GM20000 (cell line): ENCODE results near the gene CDK15.

Experiments used
- DNase-seq: peaks from one replicate; pipeline ENCODE4 v3.0.0; 2012; ENCODE audit warnings: low spot score
- TF ChIP-seq, protein P1 (sequence below): IDR thresholded peaks from 2 replicates; pipeline ENCODE4 v1.5.1; 2012; ENCODE audit warnings: mild to moderate bottlenecking, control low read depth; ENCODE audit errors: extremely low read depth, missing control alignments

Gene CDK15

DNA sequence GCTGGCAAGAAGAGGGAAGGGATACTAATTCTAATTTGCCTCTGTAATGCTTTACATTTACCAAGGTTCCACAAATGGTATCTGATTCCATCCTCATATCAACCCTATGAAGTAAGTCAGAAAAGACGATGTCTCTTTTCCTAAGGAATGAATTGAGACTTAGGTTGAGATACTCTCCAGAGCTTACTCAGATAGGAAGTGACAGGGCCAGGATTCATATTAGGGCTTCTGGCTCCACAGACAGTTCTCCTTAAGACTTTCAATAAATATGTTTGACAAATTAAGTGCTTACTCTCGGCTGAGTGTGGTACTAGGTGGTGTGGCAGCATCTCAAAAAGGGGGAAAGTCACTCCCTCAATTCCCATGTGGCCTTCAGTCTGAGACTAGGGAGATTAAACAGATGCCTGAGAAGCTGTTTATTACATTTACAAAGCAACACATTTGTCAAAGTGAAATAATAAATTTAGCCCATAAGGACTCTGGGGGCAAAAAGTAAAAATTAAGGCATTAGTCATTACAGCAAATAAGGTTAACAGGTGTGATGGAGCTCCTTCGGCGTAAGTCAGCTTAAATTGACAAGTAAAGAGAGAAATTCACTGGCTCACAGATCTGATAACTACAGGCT lies 14.2 kb downstream of the CDK15 start:
- DNase-seq: no peak
- TF ChIP-seq, protein P1, sequence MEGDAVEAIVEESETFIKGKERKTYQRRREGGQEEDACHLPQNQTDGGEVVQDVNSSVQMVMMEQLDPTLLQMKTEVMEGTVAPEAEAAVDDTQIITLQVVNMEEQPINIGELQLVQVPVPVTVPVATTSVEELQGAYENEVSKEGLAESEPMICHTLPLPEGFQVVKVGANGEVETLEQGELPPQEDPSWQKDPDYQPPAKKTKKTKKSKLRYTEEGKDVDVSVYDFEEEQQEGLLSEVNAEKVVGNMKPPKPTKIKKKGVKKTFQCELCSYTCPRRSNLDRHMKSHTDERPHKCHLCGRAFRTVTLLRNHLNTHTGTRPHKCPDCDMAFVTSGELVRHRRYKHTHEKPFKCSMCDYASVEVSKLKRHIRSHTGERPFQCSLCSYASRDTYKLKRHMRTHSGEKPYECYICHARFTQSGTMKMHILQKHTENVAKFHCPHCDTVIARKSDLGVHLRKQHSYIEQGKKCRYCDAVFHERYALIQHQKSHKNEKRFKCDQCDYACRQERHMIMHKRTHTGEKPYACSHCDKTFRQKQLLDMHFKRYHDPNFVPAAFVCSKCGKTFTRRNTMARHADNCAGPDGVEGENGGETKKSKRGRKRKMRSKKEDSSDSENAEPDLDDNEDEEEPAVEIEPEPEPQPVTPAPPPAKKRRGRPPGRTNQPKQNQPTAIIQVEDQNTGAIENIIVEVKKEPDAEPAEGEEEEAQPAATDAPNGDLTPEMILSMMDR: no peak

DNA sequence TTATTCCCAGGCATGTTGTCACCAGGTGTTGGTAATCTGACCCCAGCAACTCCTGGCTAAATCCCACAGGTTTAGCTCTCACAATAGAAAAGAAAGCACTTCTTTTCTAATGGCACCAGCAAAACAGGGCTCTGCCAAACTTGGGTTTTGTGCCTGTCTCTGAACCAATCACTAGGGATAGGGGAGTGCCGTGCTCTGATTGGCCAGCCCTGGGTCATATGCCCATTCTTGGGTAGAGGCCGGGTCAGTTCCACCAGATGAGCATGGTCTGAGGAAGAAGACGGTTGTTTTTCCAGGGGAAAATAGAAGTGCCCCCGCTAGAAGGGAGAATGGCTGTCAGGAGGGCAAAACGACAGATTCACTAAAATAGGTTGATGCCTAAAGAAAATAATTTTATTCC lies 14.7 kb downstream of the CDK15 start:
- DNase-seq: no peak
- TF ChIP-seq, protein P1: no peak

DNA sequence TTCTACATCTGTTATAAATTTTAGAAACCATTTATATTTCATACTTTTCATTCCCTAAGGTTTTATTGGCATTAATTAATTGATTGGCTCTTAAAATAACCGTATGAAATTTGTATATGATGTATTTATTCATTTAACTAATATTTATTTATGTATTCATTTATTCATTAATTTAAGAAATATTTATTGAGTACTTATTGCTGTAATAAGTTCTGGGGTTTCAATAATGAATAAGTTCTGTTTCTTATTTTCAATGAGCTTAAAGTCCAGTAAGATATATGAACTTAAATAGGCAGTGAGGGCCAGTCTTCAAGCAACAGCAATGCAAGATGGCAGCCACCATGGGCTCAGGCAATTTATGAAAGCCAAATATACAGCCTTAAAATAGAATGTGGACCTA lies 17.9 kb downstream of the CDK15 start:
- no peak for DNase-seq
- TF ChIP-seq, protein P1: no peak

DNA sequence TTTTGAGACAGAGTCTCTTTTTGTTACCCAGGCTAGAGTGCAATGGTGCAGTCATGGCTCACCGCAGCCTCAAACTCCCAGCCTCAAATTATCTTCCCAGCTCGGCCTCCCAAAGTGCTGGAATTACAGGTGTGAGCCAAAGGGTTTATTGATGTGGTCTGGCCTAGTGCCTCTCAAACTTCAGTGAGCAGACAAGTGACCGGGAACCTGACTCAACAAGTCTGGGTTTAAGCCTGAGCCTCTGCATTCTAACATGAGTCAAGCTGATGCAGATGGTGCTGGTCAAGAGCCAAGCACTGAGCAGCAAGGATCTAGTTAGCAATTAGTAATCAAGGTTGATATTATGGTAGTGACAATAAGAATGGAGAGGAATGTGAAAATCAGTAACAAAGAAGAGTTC lies 21.3 kb downstream of the CDK15 start:
- DNase-seq: no peak
- TF ChIP-seq, protein P1: no peak

DNA sequence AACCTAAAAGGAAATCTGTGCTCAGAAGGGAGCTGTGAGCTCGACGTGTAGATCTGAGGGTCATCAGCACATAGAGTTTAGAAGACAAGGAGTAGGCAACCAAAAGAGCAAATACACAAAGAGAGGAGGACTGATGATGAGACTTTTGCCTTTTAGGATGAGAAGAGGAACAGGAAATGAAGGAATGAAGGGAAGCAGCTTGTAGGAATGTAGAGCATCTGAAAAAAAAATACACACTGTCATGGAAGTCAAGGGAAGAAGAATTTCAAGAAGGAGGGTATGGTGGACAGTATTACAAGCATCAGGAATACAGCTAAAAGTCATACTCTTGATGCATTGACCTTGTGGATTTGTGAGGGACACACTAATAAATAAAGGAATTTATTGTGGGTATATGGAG lies 21.9 kb downstream of the CDK15 start:
- TF ChIP-seq, protein P1: no peak
- DNase-seq: no peak

DNA sequence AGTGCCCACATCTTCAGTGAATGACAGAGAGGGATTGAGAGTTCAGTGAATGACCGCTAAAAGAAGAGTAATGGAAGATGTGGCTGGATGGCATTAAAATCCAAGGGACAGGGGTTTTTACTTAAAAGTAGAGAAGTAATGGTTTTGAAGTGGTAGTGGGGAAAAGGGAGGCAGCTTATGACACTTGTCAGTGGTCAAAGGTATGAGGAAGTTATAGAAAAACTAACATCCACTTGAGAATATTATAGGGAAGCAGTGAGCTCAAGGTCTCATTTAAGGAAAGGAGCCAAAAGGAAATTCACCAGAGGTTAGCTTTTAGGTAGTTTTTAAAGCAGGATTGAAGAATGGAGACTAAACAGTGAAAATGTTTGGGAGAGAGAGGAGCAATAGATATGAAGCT lies 24.3 kb downstream of the CDK15 start:
- no peak for DNase-seq
- TF ChIP-seq, protein P1: no peak

DNA sequence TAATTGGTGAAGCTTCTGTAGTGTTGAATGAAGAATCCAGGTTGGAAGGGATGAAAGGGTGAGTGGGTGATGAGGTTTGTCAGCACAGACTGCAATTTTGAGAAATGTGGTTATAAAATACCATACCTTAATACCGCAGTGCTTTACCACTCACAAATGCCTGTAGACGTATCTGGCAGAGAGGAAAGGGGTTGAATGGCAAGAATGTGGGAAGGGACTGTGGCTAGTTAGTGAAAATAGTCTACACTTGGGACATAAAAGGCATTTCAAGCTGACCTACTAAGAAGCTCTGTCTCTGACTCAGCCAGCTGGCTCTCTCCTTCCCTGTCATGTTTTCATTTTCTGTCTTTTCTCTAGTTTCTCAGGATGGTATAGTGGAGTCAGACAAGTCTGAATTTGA lies 25.1 kb downstream of the CDK15 start:
- TF ChIP-seq, protein P1: no peak
- no peak for DNase-seq
